H1 (cell line): ENCODE results near the gene LCA5L.

ENCODE experiments used
- CEBPB ChIP-seq: IDR thresholded peaks from 2 replicates; pipeline ENCODE4 v1.6.1; 2012; ENCODE audit warnings: low read depth, low read length
- MAFK ChIP-seq: IDR thresholded peaks from 2 replicates; pipeline ENCODE4 v1.6.1; 2012; ENCODE audit warnings: low read depth, mild to moderate bottlenecking, improper control_type of control experiment, low read length
- TF ChIP-seq, protein P1 (sequence below), 3 experiments: IDR thresholded peaks; 1 replicate in 2 of 3; 2 replicates in 1 of 3; pipeline versions ENCODE4 v1.5.1 to v1.6.1; 2011; ENCODE audit warnings: low read length in 3 of 3, mild to moderate bottlenecking in 3 of 3, inconsistent platforms in 2 of 3, low read depth in 1 of 3, moderate library complexity in 1 of 3; ENCODE audit not compliant: insufficient read depth in 1 of 3; ENCODE audit errors: control extremely low read depth in 1 of 3

DNA sequence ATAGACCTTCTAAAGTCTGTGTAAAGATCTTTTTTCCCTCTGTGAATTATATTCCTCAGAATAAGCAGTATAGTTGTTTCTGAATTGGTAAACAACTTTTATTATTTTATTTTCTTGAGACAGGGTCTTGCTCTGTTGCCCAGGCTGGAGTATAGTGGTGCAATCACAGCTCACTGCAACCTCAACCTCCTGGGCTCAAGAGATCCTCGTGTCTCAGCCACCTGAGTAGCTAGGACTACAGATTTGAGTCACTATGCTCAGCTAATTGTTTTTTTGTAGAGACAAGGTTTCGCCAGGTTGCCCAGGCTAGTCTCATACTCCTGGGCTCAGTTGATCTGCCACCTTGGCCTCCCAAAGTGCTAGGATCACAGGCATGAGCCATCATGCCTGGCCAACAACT is 70.1 kb downstream of the LCA5L start:
- TF ChIP-seq, protein P1, sequence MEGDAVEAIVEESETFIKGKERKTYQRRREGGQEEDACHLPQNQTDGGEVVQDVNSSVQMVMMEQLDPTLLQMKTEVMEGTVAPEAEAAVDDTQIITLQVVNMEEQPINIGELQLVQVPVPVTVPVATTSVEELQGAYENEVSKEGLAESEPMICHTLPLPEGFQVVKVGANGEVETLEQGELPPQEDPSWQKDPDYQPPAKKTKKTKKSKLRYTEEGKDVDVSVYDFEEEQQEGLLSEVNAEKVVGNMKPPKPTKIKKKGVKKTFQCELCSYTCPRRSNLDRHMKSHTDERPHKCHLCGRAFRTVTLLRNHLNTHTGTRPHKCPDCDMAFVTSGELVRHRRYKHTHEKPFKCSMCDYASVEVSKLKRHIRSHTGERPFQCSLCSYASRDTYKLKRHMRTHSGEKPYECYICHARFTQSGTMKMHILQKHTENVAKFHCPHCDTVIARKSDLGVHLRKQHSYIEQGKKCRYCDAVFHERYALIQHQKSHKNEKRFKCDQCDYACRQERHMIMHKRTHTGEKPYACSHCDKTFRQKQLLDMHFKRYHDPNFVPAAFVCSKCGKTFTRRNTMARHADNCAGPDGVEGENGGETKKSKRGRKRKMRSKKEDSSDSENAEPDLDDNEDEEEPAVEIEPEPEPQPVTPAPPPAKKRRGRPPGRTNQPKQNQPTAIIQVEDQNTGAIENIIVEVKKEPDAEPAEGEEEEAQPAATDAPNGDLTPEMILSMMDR (IDR thresholded peaks at IDR 0.05; ENCODE audit: control extremely low read depth in 1 of 3, insufficient read depth in 1 of 3, low read depth in 1 of 3, low read length in 3 of 3) = no peak
- TF ChIP-seq MAFK = no peak
- TF ChIP-seq CEBPB = no peak
